ENCODE data around the gene TBX1.

Gene TBX1

GRCh38 chr22:19800306-19800705, 39.7 kb downstream of the TBX1 start:
- no peak for DNase-seq

DNA sequence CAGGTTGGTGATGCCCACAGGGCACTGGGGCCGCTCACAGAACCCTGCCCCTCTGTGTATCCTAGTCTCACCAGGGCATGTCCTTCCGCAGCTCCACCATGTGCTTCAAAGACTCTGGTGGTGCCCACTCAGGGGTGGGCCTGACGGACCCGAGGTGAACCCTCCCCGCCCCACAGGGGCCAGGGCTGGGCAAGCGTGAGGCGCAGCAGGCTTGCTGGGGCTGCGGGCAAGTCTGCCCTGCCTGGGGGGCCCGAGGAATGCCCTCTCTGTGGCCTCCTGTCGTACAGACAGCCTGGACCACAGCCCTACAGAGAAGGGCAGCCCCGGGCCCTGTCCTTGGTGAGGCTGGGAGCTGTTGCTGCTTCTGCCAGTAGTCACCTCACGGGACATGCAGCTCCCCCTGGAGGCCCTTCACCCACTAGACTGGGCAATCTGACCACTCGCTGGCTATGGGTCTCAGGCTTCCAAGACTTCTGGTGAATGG, 40.2 kb downstream of the TBX1 start:
- no peak for DNase-seq

DNA sequence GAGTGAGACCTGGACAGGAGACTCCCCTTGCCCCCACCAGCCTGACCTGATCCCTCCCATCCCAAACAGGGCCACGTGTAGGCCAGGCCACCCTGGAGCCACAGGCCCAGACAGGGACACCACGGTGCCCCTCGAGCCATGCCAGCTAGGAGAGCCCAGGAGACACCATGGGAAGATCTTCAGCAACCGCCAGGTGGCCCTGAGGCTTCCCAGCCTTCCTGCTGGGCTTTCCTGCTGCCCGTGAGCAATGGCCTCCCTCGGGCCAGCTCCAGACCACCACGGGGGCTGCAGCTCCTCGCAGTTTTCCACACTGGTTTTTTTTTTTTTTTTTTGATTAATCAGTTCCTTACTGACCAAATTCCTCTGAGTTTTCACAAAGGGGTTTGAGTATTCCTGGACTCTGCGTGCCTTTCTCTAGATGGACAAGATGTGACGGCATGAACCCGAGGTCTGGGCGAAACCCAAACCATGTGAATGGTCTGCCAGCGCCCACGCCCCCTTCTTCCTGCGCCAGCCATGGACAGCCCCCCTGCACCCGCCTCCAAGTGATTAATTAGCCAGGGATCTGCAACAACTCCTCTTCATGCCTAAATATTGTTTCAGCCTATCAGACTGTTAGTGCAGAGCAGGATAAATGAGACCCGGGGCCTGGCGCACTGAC, 40.9 kb downstream of the TBX1 start:
- DNase-seq: no peak

DNA sequence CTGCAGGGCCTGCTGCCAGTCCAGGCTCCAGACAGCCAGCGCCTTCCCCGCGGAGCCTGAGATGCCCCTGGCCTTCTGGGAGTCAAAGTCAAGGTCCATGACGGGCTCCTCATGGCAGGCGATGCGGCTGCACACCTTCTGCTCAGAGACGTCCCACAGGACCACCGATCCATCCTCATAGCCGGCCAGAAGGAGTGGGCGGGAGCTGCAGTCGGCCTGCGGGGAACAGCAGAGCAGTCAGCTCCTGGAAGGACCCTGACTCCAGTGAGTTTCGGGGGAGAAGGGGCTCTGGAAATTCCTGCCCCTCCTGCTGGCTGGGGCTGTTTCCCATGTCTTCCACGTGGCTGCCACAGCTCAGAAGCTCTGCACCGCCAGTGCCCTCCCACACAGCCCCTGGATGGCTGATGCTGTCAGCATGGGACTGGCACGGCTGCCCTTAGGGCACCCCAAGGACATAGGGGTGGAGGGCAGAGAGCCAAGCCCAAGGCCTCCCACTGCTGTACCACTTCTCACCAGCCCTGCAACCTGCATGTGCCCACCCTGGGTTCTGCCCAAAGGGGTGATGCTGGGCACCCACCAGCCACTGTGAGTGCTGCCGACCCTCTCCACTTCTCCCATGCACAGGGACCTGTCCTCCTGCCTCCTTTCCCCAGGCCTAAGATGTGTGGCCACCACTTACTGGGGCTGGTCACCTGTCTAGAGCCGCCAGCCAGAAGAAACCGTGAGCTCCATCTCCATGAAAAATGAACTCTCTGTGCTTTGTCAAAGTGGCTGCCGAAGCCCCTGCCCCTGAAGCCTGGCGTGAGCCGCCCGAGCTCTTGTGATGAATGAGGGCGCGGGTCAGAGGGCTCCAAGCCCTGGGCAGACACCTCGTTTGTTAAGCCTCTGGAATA, 41.7 kb downstream of the TBX1 start:
- no peak for DNase-seq

GRCh38 chr22:19802894-19803735, 42.5 kb downstream of the TBX1 start:
- DNase-seq: no peak

- no peak for DNase-seq
Observed at GRCh38 chr22:19803736-19804267, 43.2 kb downstream of the TBX1 start.

- DNase-seq: no peak
Observed at GRCh38 chr22:19805821-19806212, 45.2 kb downstream of the TBX1 start.

DNA sequence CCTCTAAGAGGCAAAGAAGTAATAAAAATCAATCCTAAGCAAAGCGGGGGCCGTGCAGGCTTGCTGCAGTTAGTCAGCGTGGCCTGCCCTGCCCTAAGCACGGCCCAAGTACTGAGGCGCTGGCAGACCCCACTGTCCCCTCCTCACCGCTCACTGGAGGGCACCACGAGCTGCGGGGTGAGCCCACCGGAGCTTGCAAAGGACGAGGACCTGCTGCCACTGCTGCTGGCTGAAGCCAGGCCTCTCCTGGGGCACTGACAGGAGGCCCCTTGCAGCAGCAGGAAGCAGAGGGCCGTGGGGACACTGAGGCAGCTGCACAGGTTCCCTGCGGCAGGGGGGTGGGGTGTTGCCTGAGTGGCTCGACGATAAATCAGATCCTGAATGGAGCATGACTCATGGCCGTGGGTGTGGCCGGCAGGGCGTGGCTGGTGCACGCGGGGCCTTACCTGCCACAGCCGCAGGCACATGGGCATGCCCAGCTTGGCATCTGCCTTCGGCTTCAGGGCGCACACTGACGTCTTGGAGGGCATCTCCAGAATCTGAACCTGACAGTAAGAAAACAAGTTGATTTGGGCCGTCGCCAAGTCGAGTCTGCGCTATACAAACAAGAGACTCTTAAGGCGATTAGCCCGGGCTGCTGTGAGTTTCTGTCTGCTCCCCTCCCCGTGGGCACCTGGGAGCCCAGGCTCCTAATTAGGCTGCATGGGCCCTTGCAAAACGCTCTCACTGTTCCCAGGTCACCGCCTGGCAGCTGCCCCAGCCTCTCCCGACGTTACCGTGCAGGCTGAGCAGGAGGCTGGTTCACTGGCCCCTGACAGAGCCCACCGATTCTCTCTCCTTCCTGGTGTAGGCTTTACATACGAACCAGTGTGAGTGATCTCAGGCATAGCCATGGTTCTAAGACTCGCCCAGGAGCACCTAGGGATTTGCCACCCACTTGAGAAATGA, 45.9 kb downstream of the TBX1 start:
- DNase-seq: no peak

GRCh38 chr22:19807161-19807913, 46.8 kb downstream of the TBX1 start:
- no peak for DNase-seq

DNA sequence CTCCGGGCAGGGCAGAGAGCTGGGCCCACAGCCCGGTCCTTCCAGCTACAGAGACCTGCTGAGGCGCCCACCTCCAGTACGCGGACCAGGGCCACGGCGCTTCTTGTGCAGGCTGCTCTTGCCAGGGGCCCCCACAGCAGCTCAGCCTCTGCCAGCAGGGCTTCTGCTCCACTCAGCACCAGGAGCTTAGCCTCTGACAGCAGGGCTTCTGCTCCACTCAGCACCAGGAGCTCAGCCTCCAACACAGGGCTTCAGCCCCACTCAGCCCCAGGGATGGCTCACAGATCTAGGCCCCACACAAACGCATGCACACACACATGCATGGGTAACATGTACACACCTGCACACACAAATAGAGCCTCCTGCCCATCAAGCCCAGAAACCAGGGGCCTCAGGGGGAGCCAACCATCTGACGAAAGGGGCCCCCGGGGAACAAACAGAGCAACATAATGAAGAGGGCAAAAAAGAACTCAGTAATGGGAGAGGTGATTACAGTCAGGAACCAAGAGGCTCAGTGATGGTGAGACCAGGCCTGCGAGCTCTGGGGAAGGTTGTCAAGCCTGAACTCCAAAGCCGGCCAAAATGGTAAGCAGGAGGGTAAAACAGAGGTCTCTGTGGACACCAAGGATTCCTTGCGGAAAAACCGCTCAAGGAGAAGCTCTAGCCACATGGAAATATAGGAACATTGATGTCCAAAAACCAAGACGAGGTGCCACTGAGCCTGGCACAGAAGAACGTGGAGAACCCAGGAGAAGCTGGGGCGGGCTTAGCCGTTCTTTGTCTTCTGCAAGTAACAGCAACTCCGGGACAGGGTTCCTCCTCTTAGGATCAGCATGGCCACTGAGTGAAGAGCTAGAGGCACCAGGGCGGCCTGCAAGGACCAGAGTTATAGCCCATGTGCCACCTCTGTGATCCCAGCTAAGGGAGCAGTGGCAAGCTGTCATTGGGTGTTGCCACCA, 47.6 kb downstream of the TBX1 start:
- no peak for DNase-seq

GRCh38 chr22:19808873-19809478, 48.4 kb downstream of the TBX1 start:
- no peak for DNase-seq

- DNase-seq: no peak
Observed at GRCh38 chr22:19809741-19810140, 49.2 kb downstream of the TBX1 start.

DNA sequence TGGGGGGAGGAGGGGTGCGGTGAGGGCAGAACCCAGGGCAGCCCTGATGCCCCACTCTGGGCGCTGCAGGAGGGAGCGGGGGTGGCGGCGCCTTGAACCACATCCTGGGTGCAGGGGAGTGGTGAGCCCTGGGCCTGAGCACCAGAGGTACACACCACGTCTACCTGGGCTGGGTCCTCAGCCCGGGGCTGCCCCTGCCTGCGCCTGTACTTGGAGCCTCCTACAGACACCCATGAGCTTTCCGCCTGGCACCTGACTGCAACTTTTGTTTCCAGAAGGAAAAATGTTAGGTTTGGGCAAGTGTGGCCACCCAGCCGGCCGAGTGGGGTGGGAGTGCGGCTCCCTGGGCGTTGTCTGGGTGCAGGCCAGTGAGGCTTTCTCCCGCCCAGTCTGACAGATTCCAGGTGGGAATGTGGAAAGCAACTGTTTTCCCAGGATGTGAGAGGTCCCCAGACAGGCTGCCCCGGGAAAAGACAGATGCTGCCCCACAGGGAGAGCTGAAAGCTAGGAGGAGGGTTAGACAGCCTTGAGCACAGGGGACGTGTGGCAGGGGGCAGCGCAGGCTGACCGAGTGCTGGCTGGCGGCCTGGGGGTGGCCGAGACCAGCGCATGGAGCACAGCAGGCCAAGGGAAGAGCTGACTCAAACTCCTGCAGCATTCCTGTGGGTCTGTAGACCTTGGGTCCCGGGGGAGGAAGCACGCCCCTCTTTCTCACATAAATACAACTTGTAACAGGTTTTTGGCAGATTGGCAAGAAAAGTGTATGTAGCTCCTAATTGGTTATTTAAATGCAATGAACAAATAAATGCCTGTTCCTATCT, 50.0 kb downstream of the TBX1 start:
- no peak for DNase-seq

DNA sequence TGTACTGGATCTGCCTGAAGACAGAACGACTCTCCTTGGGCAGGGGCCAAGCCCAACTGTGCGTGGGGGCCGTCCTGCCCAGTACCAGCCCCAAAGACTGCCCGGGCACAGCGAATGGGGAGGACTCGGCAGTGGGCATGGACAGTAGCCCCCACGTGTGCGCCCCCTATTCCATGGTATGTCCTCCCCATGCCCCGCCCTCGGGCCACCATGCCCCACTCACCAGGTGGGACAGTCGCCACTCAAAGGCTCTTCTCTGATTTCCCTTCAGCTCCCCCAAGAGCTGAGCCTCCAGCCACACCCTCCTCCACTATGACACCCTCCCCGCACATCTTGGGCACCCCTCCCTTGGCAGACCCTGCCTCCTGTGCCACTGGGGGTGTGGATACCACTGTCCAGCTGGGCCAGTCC, 50.6 kb downstream of the TBX1 start:
- no peak for DNase-seq

DNA sequence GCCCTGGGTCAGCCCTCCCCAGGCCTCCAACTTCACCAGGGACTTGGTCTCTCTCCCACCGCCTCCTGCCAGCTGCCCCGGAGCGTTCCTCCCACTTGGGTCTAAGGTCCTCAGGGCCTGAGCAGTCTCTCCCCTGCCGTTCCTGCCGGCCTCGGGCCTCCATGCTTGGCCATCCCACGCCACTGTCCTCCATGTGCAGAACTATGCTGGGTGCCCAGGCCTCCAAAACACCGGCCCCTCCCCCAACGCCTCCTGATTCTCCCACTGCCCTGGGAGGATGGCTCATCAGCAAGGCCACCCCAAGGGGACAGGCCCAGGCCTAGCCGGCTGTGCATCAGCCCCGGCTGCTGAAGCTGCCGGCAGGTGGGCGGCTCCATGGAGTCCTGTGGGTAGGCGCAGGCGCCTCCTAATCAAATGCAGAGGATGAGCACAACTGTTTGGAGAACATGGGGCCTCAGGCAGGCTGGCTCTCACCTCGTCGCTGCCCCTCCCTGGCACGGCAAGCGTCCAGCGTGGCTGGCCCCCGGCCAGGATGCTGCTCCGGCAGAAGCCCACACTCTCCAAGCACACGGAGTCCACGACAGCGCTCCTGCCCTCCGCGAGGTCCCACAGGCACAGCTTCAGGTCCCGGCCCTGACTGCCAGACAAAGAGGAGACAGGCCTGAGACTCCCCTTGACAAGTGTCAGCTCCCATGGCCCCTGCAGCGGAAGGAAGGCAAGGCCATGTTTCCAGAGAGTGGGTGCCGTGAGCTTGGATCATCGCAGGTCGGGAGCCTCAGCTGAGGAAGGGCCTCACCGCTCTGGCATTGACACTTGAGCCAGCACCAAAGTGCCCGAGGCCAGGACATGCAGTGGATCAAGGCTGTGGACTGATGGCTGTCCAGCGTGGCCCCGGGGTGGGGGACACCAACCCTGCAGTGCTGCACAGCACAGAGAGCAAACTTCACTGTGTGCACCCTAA, 51.5 kb downstream of the TBX1 start:
- DNase-seq: no peak

GRCh38 chr22:19812910-19813309, 52.3 kb downstream of the TBX1 start:
- no peak for DNase-seq

- DNase-seq: no peak
Observed at GRCh38 chr22:19814428-19814827, 53.9 kb downstream of the TBX1 start.

Data from C1 segment of cervical spinal cord (tissue), 14 donors.